ENCODE results near the gene LPAR2. TPM values are rescaled to one million over a fixed set of nuclear protein-coding genes. Genes with fewer than 3 reads are reported as not detected.

LPAR2 gene
- polyA plus RNA-seq, 1 of the 3 experiments (the other 2 are of a cell fraction), result 4.5 TPM

GRCh38 chr19:19643158-19644053 is 15.4 kb upstream of the LPAR2 start, which contains the start of gene GMIP:
Gene GMIP (minus strand): TSS chr19:19643657. CDS start chr19:19643529, 128 bp downstream.
- Histone ChIP-seq H3K27me3 (ENCODE audit: insufficient read depth) (no peaks in the 10 kb centered on the region), H4K20me1 (ENCODE audit: insufficient read depth) (no peaks in the 10 kb centered on the region), H3K9ac (peak within 1 kb of the TSS; percentile 78), H3K4me3 (ENCODE audit: low read depth in 2 of 2, low read length in 1 of 2) (peak within 1 kb of the TSS; percentile 71 to 98), H3K4me2 (peak within 1 kb of the TSS; percentile 98), H3F3A (replicated peaks; ENCODE audit: insufficient read depth) (peaks cover 3% of the 10 kb centered on the region), H3K4me1 (ENCODE audit: control insufficient read depth in 1 of 2, insufficient read depth in 2 of 2, low read depth in 1 of 2, low read length in 1 of 2) (peaks cover 0 to 8% of the 10 kb centered on the region in 2 experiments; a peak in 1 of 4 replicates), H3K79me2 (ENCODE audit: insufficient read depth) (no peaks in the 10 kb centered on the region), H3K36me3 (replicated peaks in 1 of 2; ENCODE audit: control insufficient read depth in 1 of 2, insufficient read depth in 2 of 2, low read length in 1 of 2) (peaks cover under 1 to 33% of the 10 kb centered on the region in 2 experiments), H3K27ac (ENCODE audit: low read depth in 2 of 2, low read length in 1 of 2) (peak within 1 kb of the TSS in 1 of 2 experiments; percentile 75; a peak in 2 of 4 replicates), H2AFZ (ENCODE audit: low read depth) (peak within 1 kb of the TSS; percentile 88), H3K9me3 (no peaks in the 10 kb centered on the region), H3K9me2 (no peaks in the 10 kb centered on the region)
- 2% methylated on average over 21 of the region's 50 CpGs for WGBS (ENCODE audit: low lambda C conversion rate)
- ChIA-PET POLR2A (interaction anchor here (1.3 kb wide), 2 partner anchors 111 to 114 kb away, joined by 3 to 6 read pairs; no protein-coding TSS in a partner anchor), CTCF (interaction anchor here (0.6 to 13.3 kb wide), 33 partner anchors 9 to 332 kb away, joined by 3 to 175 read pairs (median 5); partner anchors contain the start of genes ATP13A1, CILP2, LPAR2 and NDUFA13)
- DNase-seq, result peak; percentile 93
- TF ChIP-seq RAD21 (IDR thresholded peaks at IDR 0.05; ENCODE audit: low read length), result peak; percentile 82
- TF ChIP-seq POLR2AphosphoS5 (IDR thresholded peaks at IDR 0.05; ENCODE audit: low read depth, low read length), result no peak
- TF ChIP-seq CTCF (IDR thresholded peaks at IDR 0.05), result peak; percentile 97
- no peak for TF ChIP-seq USF2 (IDR thresholded peaks at IDR 0.05; ENCODE audit: borderline replicate concordance, low read depth, low read length)
- no peak for TF ChIP-seq TAF1 (IDR thresholded peaks at IDR 0.05; ENCODE audit: borderline replicate concordance, low read depth, low read length)
- no peak for TF ChIP-seq ZBTB33 (IDR thresholded peaks at IDR 0.05; ENCODE audit: borderline replicate concordance, low read depth)
- TF ChIP-seq MAX (IDR thresholded peaks at IDR 0.05; ENCODE audit: low read depth), result 0 out of 2 replicates have a peak, but pooled peaks have one; percentile 6
- TF ChIP-seq USF1 (IDR thresholded peaks at IDR 0.05; ENCODE audit: borderline replicate concordance, low read depth), result no peak
- no peak for TF ChIP-seq IRF3 (IDR thresholded peaks at IDR 0.05; ENCODE audit: low read depth, low read length)
- TF ChIP-seq RXRA (IDR thresholded peaks at IDR 0.05; ENCODE audit: borderline replicate concordance, low read depth), result no peak
- no peak for TF ChIP-seq RCOR1 (IDR thresholded peaks at IDR 0.05; ENCODE audit: low read length)
- no peak for TF ChIP-seq TEAD4 (IDR thresholded peaks at IDR 0.05; ENCODE audit: borderline replicate concordance, insufficient read depth)
- TF ChIP-seq FOXM1 (IDR thresholded peaks at IDR 0.05; ENCODE audit: low read depth), result no peak
- TF ChIP-seq FOSL2 (IDR thresholded peaks at IDR 0.05; ENCODE audit: borderline replicate concordance, low read depth), result no peak
- 0 out of 2 replicates have a peak, but pooled peaks have one; percentile 11 for TF ChIP-seq GABPA (IDR thresholded peaks at IDR 0.05; ENCODE audit: low read depth)
- peak; percentile 0; the same call in 1 of the 2 replicates for TF ChIP-seq PBX3 (IDR thresholded peaks at IDR 0.05)
- TF ChIP-seq NRF1 (IDR thresholded peaks at IDR 0.05; ENCODE audit: low read depth, low read length), result no peak
- no peak for TF ChIP-seq EZH2phosphoT487 (IDR thresholded peaks at IDR 0.05; ENCODE audit: borderline replicate concordance, low read depth)
- TF ChIP-seq FOXJ3 (CRISPR knock-in tag; IDR thresholded peaks at IDR 0.05), result no peak
- TF ChIP-seq SIN3A (IDR thresholded peaks at IDR 0.05; ENCODE audit: borderline replicate concordance, low read depth, low read length), result no peak
- TF ChIP-seq NFIC (IDR thresholded peaks at IDR 0.05; ENCODE audit: borderline replicate concordance), result no peak
- no peak for TF ChIP-seq EP300 (IDR thresholded peaks at IDR 0.05; ENCODE audit: borderline replicate concordance in 1 of 2, low read depth in 1 of 2, low read length in 1 of 2)
- no peak for TF ChIP-seq GATA2 (CRISPR knock-in tag; IDR thresholded peaks at IDR 0.05)
